H9 (cell line): ENCODE measurements around the gene KLF11. TPM values are rescaled to one million over a fixed set of nuclear protein-coding genes. Genes with fewer than 3 reads are reported as not detected.

Experiments used
- DNase-seq: peaks from one replicate; pipeline ENCODE4 v3.0.0-alpha.2; 2017
- H2AFZ ChIP-seq: one replicate; pipeline ENCODE4 v1.6.1; 2013; ENCODE audit warnings: mild to moderate bottlenecking, low read length, control low read depth, moderate library complexity
- H2AK5ac ChIP-seq: 2 replicates; pipeline ENCODE4 v1.6.1; 2013; ENCODE audit warnings: low read length, control low read depth, mixed read lengths; ENCODE audit not compliant: insufficient read length
- H2BK120ac ChIP-seq: one replicate; pipeline ENCODE4 v1.6.1; 2013; ENCODE audit warnings: low read depth, mild to moderate bottlenecking, low read length, control low read depth, inconsistent platforms; ENCODE audit not compliant: poor library complexity, severe bottlenecking
- H2BK12ac ChIP-seq: 2 replicates; pipeline ENCODE4 v1.6.1; 2013; ENCODE audit warnings: low read length, control low read depth, mixed read lengths, low read depth; ENCODE audit not compliant: insufficient read length
- H2BK15ac ChIP-seq: 2 replicates; pipeline ENCODE4 v1.6.1; 2013; ENCODE audit warnings: low read depth, low read length, control low read depth
- H2BK20ac ChIP-seq: one replicate; pipeline ENCODE4 v1.6.1; 2013; ENCODE audit warnings: low read depth, mild to moderate bottlenecking, low read length, control low read depth, inconsistent platforms; ENCODE audit not compliant: poor library complexity, severe bottlenecking
- H2BK5ac ChIP-seq: 2 replicates; pipeline ENCODE4 v1.6.1; 2013; ENCODE audit warnings: low read length, control low read depth, mixed read lengths; ENCODE audit not compliant: insufficient read length
- H3K14ac ChIP-seq: 2 replicates; pipeline ENCODE4 v1.6.1; 2013; ENCODE audit warnings: low read length, control low read depth; ENCODE audit not compliant: insufficient read depth
- H3K18ac ChIP-seq: 2 replicates; pipeline ENCODE4 v1.6.1; 2013; ENCODE audit warnings: low read depth, mild to moderate bottlenecking, mixed read lengths, low read length, control low read depth; ENCODE audit not compliant: insufficient read length
- H3K23ac ChIP-seq: 2 replicates; pipeline ENCODE4 v1.6.1; 2013; ENCODE audit warnings: low read length, control low read depth, mixed read lengths, low read depth; ENCODE audit not compliant: insufficient read length
- H3K23me2 ChIP-seq: 2 replicates; pipeline ENCODE4 v1.6.1; 2013; ENCODE audit warnings: low read depth, mild to moderate bottlenecking, mixed read lengths, low read length, control low read depth; ENCODE audit not compliant: insufficient read length, poor library complexity, severe bottlenecking
- H3K27ac ChIP-seq: 2 replicates; pipeline ENCODE4 v1.5.1; 2013; ENCODE audit warnings: low read length, control low read depth, mixed read lengths, low read depth; ENCODE audit not compliant: insufficient read length
- H3K27me3 ChIP-seq: 2 replicates; pipeline ENCODE4 v1.6.1; 2013; ENCODE audit warnings: low read length, control low read depth, inconsistent platforms; ENCODE audit not compliant: insufficient read depth
- H3K4ac ChIP-seq: 2 replicates; pipeline ENCODE4 v1.6.1; 2013; ENCODE audit warnings: low read depth, mild to moderate bottlenecking, control low read depth, inconsistent platforms, low read length, moderate library complexity
- H3K4me1 ChIP-seq: 2 replicates; pipeline ENCODE4 v1.6.1; 2013; ENCODE audit warnings: low read length, control low read depth, inconsistent platforms; ENCODE audit not compliant: insufficient read depth
- H3K4me2 ChIP-seq: 2 replicates; pipeline ENCODE4 v1.6.1; 2013; ENCODE audit warnings: low read length, control low read depth, mixed read lengths; ENCODE audit not compliant: insufficient read length, insufficient read depth
- H3K56ac ChIP-seq: 2 replicates; pipeline ENCODE4 v1.6.1; 2013; ENCODE audit warnings: low read depth, mild to moderate bottlenecking, mixed read lengths, low read length, control low read depth; ENCODE audit not compliant: insufficient read length
- H3K79me1 ChIP-seq: 2 replicates; pipeline ENCODE4 v1.6.1; 2013; ENCODE audit warnings: low read depth, mild to moderate bottlenecking, moderate library complexity, low read length, control low read depth, inconsistent platforms; ENCODE audit not compliant: insufficient read depth, poor library complexity, severe bottlenecking
- H3K79me2 ChIP-seq: 2 replicates; pipeline ENCODE4 v1.6.1; 2013; ENCODE audit warnings: low read length, control low read depth, inconsistent platforms; ENCODE audit not compliant: insufficient read depth
- H3K9ac ChIP-seq: 2 replicates; pipeline ENCODE4 v1.6.1; 2013; ENCODE audit warnings: low read length, control low read depth, mixed read lengths; ENCODE audit not compliant: insufficient read length; ENCODE audit errors: extremely low read depth
- H3K9me3 ChIP-seq: one replicate; pipeline ENCODE4 v1.6.1; 2013; ENCODE audit warnings: low read depth, low read length, inconsistent platforms; ENCODE audit not compliant: control insufficient read depth
- H3T11ph ChIP-seq: one replicate; pipeline ENCODE4 v1.6.1; 2013; ENCODE audit warnings: mild to moderate bottlenecking, low read length, control low read depth, inconsistent platforms
- H4K20me1 ChIP-seq: one replicate; pipeline ENCODE4 v1.6.1; 2013; ENCODE audit not compliant: control insufficient read depth, insufficient read length, insufficient read depth
- H4K5ac ChIP-seq: 2 replicates; pipeline ENCODE4 v1.6.1; 2013; ENCODE audit warnings: low read depth, mild to moderate bottlenecking, mixed read lengths, low read length, control low read depth; ENCODE audit not compliant: insufficient read length
- H4K8ac ChIP-seq: replicated peaks from 2 replicates; pipeline ENCODE4 v1.6.1; 2013; ENCODE audit warnings: low read length, control low read depth, mixed read lengths, low read depth; ENCODE audit not compliant: insufficient read length
- H4K91ac ChIP-seq: 2 replicates; pipeline ENCODE4 v1.6.1; 2013; ENCODE audit warnings: low read depth, mild to moderate bottlenecking, moderate library complexity, mixed read lengths, low read length, control low read depth; ENCODE audit not compliant: insufficient read length
- H3K27ac Mint-ChIP-seq, 3 experiments: 2 replicates in 2 of 3; 3 replicates in 1 of 3; pipeline ENCODE4 v1.8.0; 2020 to 2021; ENCODE audit warnings: mixed read lengths in 3 of 3, mild to moderate bottlenecking in 1 of 3, moderate library complexity in 1 of 3
- H3K27me3 Mint-ChIP-seq: 2 replicates; pipeline ENCODE4 v1.8.0; 2021; ENCODE audit warnings: low read depth, mild to moderate bottlenecking, moderate library complexity, mixed read lengths
- H3K36me3 Mint-ChIP-seq, 3 experiments: 2 replicates in 2 of 3; 3 replicates in 1 of 3; pipeline ENCODE4 v1.8.0; 2020 to 2021; ENCODE audit warnings: low read depth in 3 of 3, mixed read lengths in 3 of 3; ENCODE audit not compliant: insufficient read depth in 1 of 3
- H3K4me1 Mint-ChIP-seq, 2 experiments: 2 replicates each; pipeline ENCODE4 v1.8.0; 2020; ENCODE audit warnings: mixed read lengths in 2 of 2
- H3K4me3 Mint-ChIP-seq, 2 experiments: 2 replicates in 1 of 2; 3 replicates in 1 of 2; pipeline ENCODE4 v1.8.0; 2020 to 2021; ENCODE audit warnings: mild to moderate bottlenecking in 2 of 2, mixed read lengths in 2 of 2, moderate library complexity in 1 of 2
- H3K9me3 Mint-ChIP-seq, 2 experiments: 2 replicates in 1 of 2; 3 replicates in 1 of 2; pipeline ENCODE4 v1.8.0; 2020; ENCODE audit warnings: mild to moderate bottlenecking in 2 of 2, mixed read lengths in 2 of 2, moderate library complexity in 1 of 2
- CTCF ChIP-seq: fragments of 200-600 bp; sonication (generic); conservative IDR thresholded peaks from 3 replicates; pipeline ENCODE4 v1.8.0; 2021; ENCODE audit warnings: antibody characterized with exemption, mild to moderate bottlenecking
- WGBS: extraction: QIAGEN DNeasy Blood & Tissue Kit; methylation state at CpG from one replicate; pipeline ENCODE4 v1.1.7; 2013; ENCODE audit warnings: missing lambda C conversion rate, low lambda C conversion rate, mixed read lengths; ENCODE audit not compliant: insufficient read length; ENCODE audit errors: extremely low coverage; 5-methylcytosine and 5-hydroxymethylcytosine counted together
- total RNA-seq: library from RNA; stranded (reverse); gene quantifications from 2 replicates; pipeline ENCODE4 v1.2.1, GENCODE V29; 2021

KLF11 gene
- total RNA-seq, 1 experiment from 2014 or later, result 15.5 TPM

- Histone ChIP-seq H4K20me1 (no peaks in the 10 kb centered on the region), H3T11ph (no peak overlapping the region), H3K27me3 (peaks cover 9% of the 10 kb centered on the region; the same call in 1 of the 2 replicates), H2BK5ac (no peak overlapping the region), H2BK120ac (no peak overlapping the region), H2AK5ac (no peak overlapping the region), H2BK12ac (no peak overlapping the region), H3K27ac (no peak overlapping the region), H3K9me3 (no peaks in the 10 kb centered on the region), H3K79me1 (no peaks in the 10 kb centered on the region), H3K23ac (no peak overlapping the region), H2BK20ac (no peak overlapping the region), H4K5ac (no peak overlapping the region), H3K14ac (no peak overlapping the region), H4K91ac (no peak overlapping the region), H3K23me2 (peaks cover 4% of the 10 kb centered on the region), H3K4ac (no peak overlapping the region), H3K9ac (no peak overlapping the region), H3K4me2 (no peak overlapping the region), H3K4me1 (no peaks in the 10 kb centered on the region), H3K18ac (no peak overlapping the region), H2AFZ (no peak overlapping the region), H2BK15ac (no peak overlapping the region), H3K79me2 (no peaks in the 10 kb centered on the region; the same call in 1 of the 2 replicates), H4K8ac (no peak overlapping the region), H3K56ac (no peak overlapping the region)
- H3K4me1 Mint-ChIP-seq, result peaks cover 16 to 42% of the 10 kb centered on the region in 2 experiments
- peaks cover 56% of the 10 kb centered on the region for H3K27me3 Mint-ChIP-seq
- WGBS, result no CpG with 5 or more reads among the region's 9 CpGs
- TF ChIP-seq CTCF, result no peak
- no peaks in the 10 kb centered on the region; a peak in 1 of 5 replicates for H3K9me3 Mint-ChIP-seq
- no peaks in the 10 kb centered on the region for H3K36me3 Mint-ChIP-seq
- H3K4me3 Mint-ChIP-seq, result no peak overlapping the region
- no peak for DNase-seq
- no peak overlapping the region for H3K27ac Mint-ChIP-seq
Observed at GRCh38 chr2:10075571-10076209, 32.3 kb downstream of the KLF11 start.
